HL-60 (cell line): ENCODE measurements around the gene PATE3.

Experiments
- CTCF ChIP-seq: IDR thresholded peaks from one replicate; pipeline ENCODE4 v1.5.1; 2011; ENCODE audit warnings: low read length, control low read depth, inconsistent platforms; ENCODE audit not compliant: insufficient read depth
- GABPA ChIP-seq: IDR thresholded peaks from 2 replicates; pipeline ENCODE4 v1.6.1; 2012; ENCODE audit warnings: low read depth
- POLR2AphosphoS5 ChIP-seq: IDR thresholded peaks from 2 replicates; pipeline ENCODE4 v1.6.1; 2012; ENCODE audit warnings: low read depth
- REST ChIP-seq: IDR thresholded peaks from 2 replicates; pipeline ENCODE4 v1.6.1; 2012; ENCODE audit warnings: low read depth; ENCODE audit not compliant: insufficient replicate concordance
- SPI1 ChIP-seq: IDR thresholded peaks from 2 replicates; pipeline ENCODE4 v1.6.1; 2012; ENCODE audit warnings: low read depth, mild to moderate bottlenecking, borderline replicate concordance

GRCh38 chr11:125745979-125746378, 41.9 kb upstream of the PATE3 start, which contains the start of gene PATE1:
- TF ChIP-seq REST (no peak), CTCF (no peak), POLR2AphosphoS5 (no peak), GABPA (no peak), SPI1 (no peak)
